Naive thymus-derived CD4-positive, alpha-beta T cell (primary cell): ENCODE results near the gene VAC14. TPM values are rescaled to one million over a fixed set of nuclear protein-coding genes. Genes with fewer than 3 reads are reported as not detected.
A peak's percentile ranks its signal among the peaks of the same experiment; 100 is the strongest.

Experiments
- ATAC-seq: fragments of 150-1000 bp; cut with Tn5 transposase; 2 replicates; pipeline ENCODE4 v1.10.0; 2021; ENCODE audit warnings: mild to moderate bottlenecking, moderate library complexity
- CTCF ChIA-PET: fragments of 350-600 bp; sonication (Branson Sonifier 250); formaldehyde crosslinking; loops from one replicate; lab custom pipeline; 2021; ENCODE audit warnings: antibody characterized with exemption; lab: Charles Lee
- POLR2A ChIA-PET: fragments of 350-600 bp; sonication (Branson Sonifier 250); formaldehyde crosslinking; loops from one replicate; lab custom pipeline; 2021; ENCODE audit warnings: antibody characterized with exemption, inconsistent platforms; lab: Charles Lee
- DNase-seq, 9 donors: peaks; one replicate each; pipeline versions ENCODE4 v3.0.0 to v3.0.0-alpha.2; 2020 to 2022; ENCODE audit warnings: mixed read lengths in 1 of 9
- H3K27ac ChIP-seq: one replicate; pipeline ENCODE4 v1.7.0; 2013; ENCODE audit warnings: mild to moderate bottlenecking, low read depth, low read length, moderate library complexity
- H3K27me3 ChIP-seq, 2 donors: one replicate each; pipeline ENCODE4 v1.7.0; 2013; ENCODE audit warnings: low read length in 2 of 2, mild to moderate bottlenecking in 2 of 2, moderate library complexity in 2 of 2; ENCODE audit not compliant: control insufficient read depth in 2 of 2, insufficient read depth in 2 of 2
- H3K36me3 ChIP-seq, 3 experiments: 1 replicate in 2 of 3; 2 replicates in 1 of 3; pipeline ENCODE4 v1.7.0; 2013; ENCODE audit warnings: low read length in 3 of 3, mild to moderate bottlenecking in 3 of 3, moderate library complexity in 1 of 3; ENCODE audit not compliant: insufficient read depth in 3 of 3, control insufficient read depth in 2 of 3
- H3K4me1 ChIP-seq, 2 donors: one replicate each; pipeline ENCODE4 v1.7.0; 2013; ENCODE audit warnings: low read length in 2 of 2, mild to moderate bottlenecking in 2 of 2, moderate library complexity in 1 of 2; ENCODE audit not compliant: control insufficient read depth in 2 of 2, insufficient read depth in 2 of 2
- H3K4me3 ChIP-seq: 2 replicates; pipeline ENCODE4 v1.7.0; 2013; ENCODE audit warnings: mild to moderate bottlenecking, low read length
- H3K9me3 ChIP-seq, 3 experiments: 1 replicate in 2 of 3; 2 replicates in 1 of 3; pipeline ENCODE4 v1.7.0; 2013; ENCODE audit warnings: low read length in 3 of 3; ENCODE audit not compliant: control insufficient read depth in 2 of 3
- H3K27ac Mint-ChIP-seq, 9 donors: one replicate each; pipeline ENCODE4 v1.8.0; 2020 to 2022; ENCODE audit warnings: mixed read lengths in 9 of 9, mild to moderate bottlenecking in 8 of 9, moderate library complexity in 5 of 9, inconsistent platforms in 2 of 9
- H3K27me3 Mint-ChIP-seq, 5 donors: one replicate each; pipeline ENCODE4 v1.8.0; 2021 to 2022; ENCODE audit warnings: mixed read lengths in 5 of 5, mild to moderate bottlenecking in 1 of 5
- H3K36me3 Mint-ChIP-seq, 5 donors: one replicate each; pipeline ENCODE4 v1.8.0; 2020 to 2022; ENCODE audit warnings: mixed read lengths in 5 of 5, mild to moderate bottlenecking in 3 of 5, inconsistent platforms in 1 of 5
- H3K4me1 Mint-ChIP-seq, 7 donors: one replicate each; pipeline ENCODE4 v1.8.0; 2020 to 2022; ENCODE audit warnings: mixed read lengths in 7 of 7, mild to moderate bottlenecking in 3 of 7, inconsistent platforms in 1 of 7
- H3K4me3 Mint-ChIP-seq, 10 donors: one replicate each; pipeline ENCODE4 v1.8.0; 2020 to 2022; ENCODE audit warnings: mild to moderate bottlenecking in 10 of 10, mixed read lengths in 10 of 10, moderate library complexity in 6 of 10, inconsistent platforms in 2 of 10
- H3K9me3 Mint-ChIP-seq, 11 donors: one replicate each; pipeline ENCODE4 v1.8.0; 2020 to 2022; ENCODE audit warnings: mixed read lengths in 11 of 11, mild to moderate bottlenecking in 4 of 11, inconsistent platforms in 1 of 11, moderate library complexity in 1 of 11
- intact Hi-C, 2 donors: fragments of 100-400 bp; cut with micrococcal nuclease; formaldehyde crosslinking; loops; one replicate each; pipeline ENCODE4 v1.15.1; 2023
- polyA plus RNA-seq, 2 donors: library from polyadenylated mRNA; unstranded; fragments of 300-500 nt; fragmentation: Illumina TruSeq; gene quantifications; one replicate each; pipeline ENCODE4 v1.2.3, GENCODE V29; 2021
- total RNA-seq, 6 experiments: library from RNA in 5 of 6; stranded (reverse) in 5 of 6; gene quantifications; 1 replicate in 5 of 6; 2 replicates in 1 of 6; pipeline ENCODE4 v1.2.3 and lab custom pipeline; 2021 to 2026

The VAC14 gene
- total and polyA plus RNA-seq, 7 experiments from 2014 or later, result 29.2 to 61.2 (median 45.9) TPM

GRCh38 chr16:70740914-70741782 is 59.8 kb downstream of the VAC14 start:
- Histone ChIP-seq H3K9me3 (no peaks in the 10 kb centered on the region), H3K36me3 (peaks cover 0 to 48% (median 0%) of the 10 kb centered on the region in 3 experiments), H3K4me1 (peaks cover 18 to 26% of the 10 kb centered on the region in 2 donors), H3K27ac (no peak overlapping the region), H3K4me3 (no peak overlapping the region), H3K27me3 (no peaks in the 10 kb centered on the region)
- Mint-ChIP-seq H3K9me3 (peaks cover 0 to 4% (median 0%) of the 10 kb centered on the region in 11 donors), H3K36me3 (peaks cover 11 to 39% (median 27%) of the 10 kb centered on the region in 5 donors), H3K27me3 (no peaks in the 10 kb centered on the region), H3K27ac (peak overlapping the region; percentile 49 to 100 (median 98)), H3K4me1 (peaks cover 23 to 68% (median 38%) of the 10 kb centered on the region in 7 donors), H3K4me3 (peak overlapping the region in 4 of 10 donors; percentile 31 to 61 (median 42))
- POLR2A ChIA-PET, result interaction anchor here (1.2 to 6.9 kb wide), 2 partner anchors 9 to 24 kb away, joined by 5 to 59 read pairs; no protein-coding TSS in a partner anchor
- no peak for ATAC-seq
- peak in 4 of 9 donors; percentile 20 to 39 (median 26) for DNase-seq
- intact Hi-C loops, result no loop called here
- CTCF ChIA-PET, result interaction anchor here (0.8 to 1.6 kb wide), 2 partner anchors 10 to 30 kb away, joined by 3 to 4 read pairs; no protein-coding TSS in a partner anchor

- DNase-seq (no peak), ATAC-seq (no peak)
- H3K9me3 ChIP-seq, result no peaks in the 10 kb centered on the region
- Mint-ChIP-seq H3K4me3 (peak overlapping the region in 4 of 10 donors; percentile 23 to 49 (median 34)), H3K36me3 (peaks cover 11 to 36% (median 19%) of the 10 kb centered on the region in 5 donors), H3K4me1 (peaks cover 21 to 66% (median 42%) of the 10 kb centered on the region in 7 donors), H3K27me3 (no peaks in the 10 kb centered on the region), H3K27ac (peak overlapping the region; percentile 49 to 100 (median 98)), H3K9me3 (peaks cover 0 to 4% (median 0%) of the 10 kb centered on the region in 11 donors)
- ChIA-PET POLR2A (interaction anchor here (1.2 to 6.9 kb wide), 2 partner anchors 10 to 25 kb away, joined by 5 to 59 read pairs; no protein-coding TSS in a partner anchor), CTCF (interaction anchor here (1.6 kb wide), 1 partner anchor 31 kb away, joined by 4 read pairs; no protein-coding TSS in a partner anchor)
- intact Hi-C loops, result no loop called here
- H3K36me3 ChIP-seq, result peaks cover 0 to 40% (median 0%) of the 10 kb centered on the region in 3 experiments
- H3K4me3 ChIP-seq, result no peak overlapping the region
- H3K4me1 ChIP-seq, result peaks cover 18 to 27% of the 10 kb centered on the region in 2 donors
- H3K27me3 ChIP-seq, result no peaks in the 10 kb centered on the region
- H3K27ac ChIP-seq, result no peak overlapping the region
Observed at GRCh38 chr16:70740174-70740913, 60.6 kb downstream of the VAC14 start.

GRCh38 chr16:70739389-70739788 is 61.6 kb downstream of the VAC14 start:
- Histone ChIP-seq H3K27ac (peak overlapping the region; percentile 76), H3K9me3 (no peaks in the 10 kb centered on the region), H3K4me3 (no peak overlapping the region), H3K4me1 (peaks cover 18 to 32% of the 10 kb centered on the region in 2 donors), H3K27me3 (no peaks in the 10 kb centered on the region), H3K36me3 (peaks cover 0 to 30% (median 0%) of the 10 kb centered on the region in 3 experiments)
- Mint-ChIP-seq H3K4me3 (peak overlapping the region in 2 of 10 donors; percentile 33 to 82), H3K36me3 (peaks cover 11 to 38% (median 23%) of the 10 kb centered on the region in 5 donors), H3K27ac (peak overlapping the region; percentile 41 to 100 (median 98)), H3K27me3 (no peaks in the 10 kb centered on the region), H3K9me3 (peaks cover 0 to 4% (median 0%) of the 10 kb centered on the region in 11 donors), H3K4me1 (peaks cover 25 to 73% (median 51%) of the 10 kb centered on the region in 7 donors)
- DNase-seq, result no peak
- POLR2A ChIA-PET, result interaction anchor here (6.9 kb wide), 1 partner anchor 11 kb away, joined by 59 read pairs; no protein-coding TSS in a partner anchor
- no peak for ATAC-seq
- intact Hi-C loops, result no loop called here
- CTCF ChIA-PET, result interaction anchor here (1.6 to 5.6 kb wide), 2 partner anchors 31 to 32 kb away, joined by 4 to 32 read pairs; no protein-coding TSS in a partner anchor

- H3K9me3 ChIP-seq, result no peaks in the 10 kb centered on the region
- Mint-ChIP-seq H3K9me3 (peaks cover 0 to 2% (median 0%) of the 10 kb centered on the region in 11 donors), H3K36me3 (peaks cover 8 to 28% (median 19%) of the 10 kb centered on the region in 5 donors), H3K27me3 (no peaks in the 10 kb centered on the region), H3K4me1 (peaks cover 25 to 70% (median 49%) of the 10 kb centered on the region in 7 donors), H3K27ac (peak overlapping the region; percentile 87 to 100 (median 98)), H3K4me3 (peak overlapping the region; percentile 60 to 90 (median 78))
- ATAC-seq, result no peak
- no peak overlapping the region for H3K4me3 ChIP-seq
- DNase-seq, result peak in 4 of 9 donors; percentile 13 to 40 (median 16)
- ChIA-PET POLR2A (interaction anchor here (0.6 to 6.9 kb wide), 6 partner anchors 8 to 42 kb away, joined by 3 to 59 read pairs (median 7); no protein-coding TSS in a partner anchor), CTCF (interaction anchor here (5.6 kb wide), 1 partner anchor 32 kb away, joined by 32 read pairs; no protein-coding TSS in a partner anchor)
- peak overlapping the region; percentile 76 for H3K27ac ChIP-seq
- H3K36me3 ChIP-seq, result peaks cover 0 to 19% (median 0%) of the 10 kb centered on the region in 3 experiments
- no peaks in the 10 kb centered on the region for H3K27me3 ChIP-seq
- intact Hi-C loops, result no loop called here
- H3K4me1 ChIP-seq, result peaks cover 18 to 32% of the 10 kb centered on the region in 2 donors
Observed at GRCh38 chr16:70738083-70738977, 62.6 kb downstream of the VAC14 start.

GRCh38 chr16:70737377-70738082 is 63.4 kb downstream of the VAC14 start:
- Histone ChIP-seq H3K4me1 (peaks cover 18 to 32% of the 10 kb centered on the region in 2 donors), H3K9me3 (no peaks in the 10 kb centered on the region), H3K27ac (peak overlapping the region; percentile 76), H3K4me3 (no peak overlapping the region), H3K36me3 (peaks cover 0 to 16% (median 0%) of the 10 kb centered on the region in 3 experiments), H3K27me3 (no peaks in the 10 kb centered on the region)
- intact Hi-C loops, result loop anchor here (1.0 to 2.0 kb wide), 9 partner anchors 10 to 298 kb away; partner anchors contain the start of genes VAC14 (in 2 of the 2), COG4 (in 1 of the 2), SF3B3 (in 1 of the 2) and ST3GAL2 (in 1 of the 2)
- peaks cover 25 to 70% (median 48%) of the 10 kb centered on the region in 7 donors for H3K4me1 Mint-ChIP-seq
- ATAC-seq (peak; percentile 91), DNase-seq (peak; percentile 41 to 88 (median 81))
- ChIA-PET CTCF (interaction anchor here (5.6 kb wide), 1 partner anchor 33 kb away, joined by 32 read pairs; no protein-coding TSS in a partner anchor), POLR2A (interaction anchor here (0.6 to 6.9 kb wide), 8 partner anchors 9 to 344 kb away, joined by 3 to 59 read pairs (median 3); no protein-coding TSS in a partner anchor)
- no peaks in the 10 kb centered on the region for H3K27me3 Mint-ChIP-seq
- peak overlapping the region; percentile 87 to 100 (median 98) for H3K27ac Mint-ChIP-seq
- H3K4me3 Mint-ChIP-seq, result peak overlapping the region; percentile 60 to 90 (median 78)
- H3K9me3 Mint-ChIP-seq, result no peaks in the 10 kb centered on the region
- H3K36me3 Mint-ChIP-seq, result peaks cover 0 to 25% (median 11%) of the 10 kb centered on the region in 5 donors
